ENCODE data around the gene MEGF8.
A peak's percentile ranks its signal among the peaks of the same experiment; 100 is the strongest.

Gene MEGF8

GRCh38 chr19:42389899-42390298 lies 64.5 kb downstream of the MEGF8 start, which contains the start of gene CNFN:
Gene CNFN (minus strand): TSS chr19:42390297. CDS start chr19:42389037, 1,260 bp downstream.
- no peak for DNase-seq

- no peak for DNase-seq
These were observed 66.7 kb downstream of the MEGF8 start for GRCh38 chr19:42392165-42392564.

- no peak for DNase-seq
These were observed 69.3 kb downstream of the MEGF8 start for GRCh38 chr19:42394751-42395150.

GRCh38 chr19:42396381-42397262 lies 71.2 kb downstream of the MEGF8 start:
- DNase-seq, result peak; percentile 97

- no peak for DNase-seq
These were observed 72.1 kb downstream of the MEGF8 start for GRCh38 chr19:42397263-42398166.

- no peak for DNase-seq
These were observed 75.0 kb downstream of the MEGF8 start for GRCh38 chr19:42400404-42400803.

GRCh38 chr19:42401365-42402303 lies 76.2 kb downstream of the MEGF8 start:
- peak; percentile 73 to 83 for DNase-seq

- no peak for DNase-seq
These were observed 77.1 kb downstream of the MEGF8 start for GRCh38 chr19:42402376-42403116.

GRCh38 chr19:42403586-42403985 lies 78.2 kb downstream of the MEGF8 start:
- DNase-seq, result no peak

- no peak for DNase-seq
These were observed 80.7 kb downstream of the MEGF8 start for GRCh38 chr19:42406111-42406510.

- no peak for DNase-seq
These were observed 81.8 kb downstream of the MEGF8 start for GRCh38 chr19:42407085-42407815.

- no peak for DNase-seq
These were observed 82.4 kb downstream of the MEGF8 start for GRCh38 chr19:42407816-42408175.

GRCh38 chr19:42409477-42409876 lies 84.0 kb downstream of the MEGF8 start:
- no peak for DNase-seq

GRCh38 chr19:42410371-42410770 lies 84.9 kb downstream of the MEGF8 start:
- no peak for DNase-seq

GRCh38 chr19:42411581-42412178 lies 86.2 kb downstream of the MEGF8 start:
- no peak for DNase-seq

GRCh38 chr19:42412227-42412626 lies 86.8 kb downstream of the MEGF8 start:
- no peak for DNase-seq

- no peak for DNase-seq
These were observed 87.2 kb downstream of the MEGF8 start for GRCh38 chr19:42412661-42413076.

GRCh38 chr19:42419309-42419708 lies 93.9 kb downstream of the MEGF8 start:
- no peak for DNase-seq

GRCh38 chr19:42420055-42420544 lies 94.7 kb downstream of the MEGF8 start:
- DNase-seq, result peak; percentile 76 to 88

- DNase-seq, result peak in 1 of 2 experiments; percentile 4
These were observed 95.7 kb downstream of the MEGF8 start for GRCh38 chr19:42421101-42421500.
